ENCODE data around the gene DCLRE1B. TPM values are rescaled to one million over a fixed set of nuclear protein-coding genes. Genes with fewer than 3 reads are reported as not detected.

DCLRE1B gene
- total and polyA plus RNA-seq, 4 donors, result 0.82 to 6.6 (median 1.2) TPM

DNA sequence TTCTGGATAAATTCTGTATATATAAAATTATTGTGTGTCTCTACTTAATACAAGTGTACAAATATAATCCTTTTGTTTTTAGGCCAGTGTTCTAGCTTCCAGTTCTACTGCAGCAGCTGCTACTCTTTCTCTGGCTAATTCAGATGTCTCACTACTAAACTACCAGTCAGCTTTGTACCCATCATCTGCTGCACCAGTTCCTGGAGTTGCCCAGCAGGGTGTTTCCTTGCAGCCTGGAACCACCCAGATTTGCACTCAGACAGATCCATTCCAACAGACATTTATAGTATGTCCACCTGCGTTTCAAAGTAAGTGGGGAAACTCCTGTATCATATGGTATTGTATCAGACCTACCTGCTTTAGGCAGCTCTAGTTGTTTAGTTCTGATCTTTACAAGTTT lies 52.9 kb downstream of the DCLRE1B start (continued):
- TF ChIP-seq, protein P1, sequence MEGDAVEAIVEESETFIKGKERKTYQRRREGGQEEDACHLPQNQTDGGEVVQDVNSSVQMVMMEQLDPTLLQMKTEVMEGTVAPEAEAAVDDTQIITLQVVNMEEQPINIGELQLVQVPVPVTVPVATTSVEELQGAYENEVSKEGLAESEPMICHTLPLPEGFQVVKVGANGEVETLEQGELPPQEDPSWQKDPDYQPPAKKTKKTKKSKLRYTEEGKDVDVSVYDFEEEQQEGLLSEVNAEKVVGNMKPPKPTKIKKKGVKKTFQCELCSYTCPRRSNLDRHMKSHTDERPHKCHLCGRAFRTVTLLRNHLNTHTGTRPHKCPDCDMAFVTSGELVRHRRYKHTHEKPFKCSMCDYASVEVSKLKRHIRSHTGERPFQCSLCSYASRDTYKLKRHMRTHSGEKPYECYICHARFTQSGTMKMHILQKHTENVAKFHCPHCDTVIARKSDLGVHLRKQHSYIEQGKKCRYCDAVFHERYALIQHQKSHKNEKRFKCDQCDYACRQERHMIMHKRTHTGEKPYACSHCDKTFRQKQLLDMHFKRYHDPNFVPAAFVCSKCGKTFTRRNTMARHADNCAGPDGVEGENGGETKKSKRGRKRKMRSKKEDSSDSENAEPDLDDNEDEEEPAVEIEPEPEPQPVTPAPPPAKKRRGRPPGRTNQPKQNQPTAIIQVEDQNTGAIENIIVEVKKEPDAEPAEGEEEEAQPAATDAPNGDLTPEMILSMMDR (IDR thresholded peaks at IDR 0.05; ENCODE audit: low read depth, low read length, missing input control), result no peak

DNA sequence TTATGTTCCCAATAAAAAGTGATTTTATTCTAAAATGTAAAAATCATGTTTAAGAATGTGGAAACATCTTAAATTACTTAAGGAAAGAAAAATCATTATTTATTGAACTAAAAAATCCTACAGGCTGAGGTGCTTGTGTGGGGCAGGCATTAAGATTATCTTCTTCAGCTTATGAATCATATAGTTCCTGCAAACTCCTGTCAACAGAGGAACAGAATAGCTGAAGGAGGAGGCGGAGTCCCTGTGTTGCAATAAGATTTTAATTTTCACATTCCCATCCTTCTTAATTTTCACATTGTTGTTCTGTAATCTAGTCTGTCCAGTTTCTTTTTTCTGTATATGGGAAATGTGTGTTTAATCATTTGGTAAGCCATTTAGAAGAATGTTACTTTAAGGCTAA lies 53.6 kb downstream of the DCLRE1B start:
- WGBS, result 96% methylated on average over 1 of the region's 1 CpG
- Histone ChIP-seq H3K4me3 (ENCODE audit: low read depth in 1 of 3, low read length in 3 of 3) (no peak overlapping the region), H3K27ac (ENCODE audit: low read depth in 1 of 2, low read length in 2 of 2) (no peak overlapping the region), H3K9ac (ENCODE audit: low read depth in 1 of 2, low read length in 2 of 2) (no peak overlapping the region), H3K36me3 (ENCODE audit: control insufficient read depth in 4 of 4, insufficient read depth in 3 of 4, low read depth in 1 of 4, low read length in 3 of 4) (peaks cover 9 to 42% (median 34%) of the 10 kb centered on the region in 4 donors), H3K4me1 (ENCODE audit: control insufficient read depth in 4 of 4, insufficient read depth in 4 of 4, low read length in 3 of 4) (no peaks in the 10 kb centered on the region), H3K9me3 (ENCODE audit: control insufficient read depth in 4 of 4, low read length in 3 of 4) (no peaks in the 10 kb centered on the region), H3K27me3 (ENCODE audit: control insufficient read depth in 4 of 4, insufficient read depth in 4 of 4, low read length in 3 of 4) (no peaks in the 10 kb centered on the region)
- TF ChIP-seq, protein P2, sequence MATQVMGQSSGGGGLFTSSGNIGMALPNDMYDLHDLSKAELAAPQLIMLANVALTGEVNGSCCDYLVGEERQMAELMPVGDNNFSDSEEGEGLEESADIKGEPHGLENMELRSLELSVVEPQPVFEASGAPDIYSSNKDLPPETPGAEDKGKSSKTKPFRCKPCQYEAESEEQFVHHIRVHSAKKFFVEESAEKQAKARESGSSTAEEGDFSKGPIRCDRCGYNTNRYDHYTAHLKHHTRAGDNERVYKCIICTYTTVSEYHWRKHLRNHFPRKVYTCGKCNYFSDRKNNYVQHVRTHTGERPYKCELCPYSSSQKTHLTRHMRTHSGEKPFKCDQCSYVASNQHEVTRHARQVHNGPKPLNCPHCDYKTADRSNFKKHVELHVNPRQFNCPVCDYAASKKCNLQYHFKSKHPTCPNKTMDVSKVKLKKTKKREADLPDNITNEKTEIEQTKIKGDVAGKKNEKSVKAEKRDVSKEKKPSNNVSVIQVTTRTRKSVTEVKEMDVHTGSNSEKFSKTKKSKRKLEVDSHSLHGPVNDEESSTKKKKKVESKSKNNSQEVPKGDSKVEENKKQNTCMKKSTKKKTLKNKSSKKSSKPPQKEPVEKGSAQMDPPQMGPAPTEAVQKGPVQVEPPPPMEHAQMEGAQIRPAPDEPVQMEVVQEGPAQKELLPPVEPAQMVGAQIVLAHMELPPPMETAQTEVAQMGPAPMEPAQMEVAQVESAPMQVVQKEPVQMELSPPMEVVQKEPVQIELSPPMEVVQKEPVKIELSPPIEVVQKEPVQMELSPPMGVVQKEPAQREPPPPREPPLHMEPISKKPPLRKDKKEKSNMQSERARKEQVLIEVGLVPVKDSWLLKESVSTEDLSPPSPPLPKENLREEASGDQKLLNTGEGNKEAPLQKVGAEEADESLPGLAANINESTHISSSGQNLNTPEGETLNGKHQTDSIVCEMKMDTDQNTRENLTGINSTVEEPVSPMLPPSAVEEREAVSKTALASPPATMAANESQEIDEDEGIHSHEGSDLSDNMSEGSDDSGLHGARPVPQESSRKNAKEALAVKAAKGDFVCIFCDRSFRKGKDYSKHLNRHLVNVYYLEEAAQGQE (IDR thresholded peaks at IDR 0.05), result no peak
- TF ChIP-seq NR2F2 (IDR thresholded peaks at IDR 0.05) (no peak), JUND (IDR thresholded peaks at IDR 0.05) (no peak), TAF1 (conservative IDR thresholded peaks at IDR 0.05) (no peak), RXRA (IDR thresholded peaks at IDR 0.05) (no peak)
- TF ChIP-seq, protein P3, sequence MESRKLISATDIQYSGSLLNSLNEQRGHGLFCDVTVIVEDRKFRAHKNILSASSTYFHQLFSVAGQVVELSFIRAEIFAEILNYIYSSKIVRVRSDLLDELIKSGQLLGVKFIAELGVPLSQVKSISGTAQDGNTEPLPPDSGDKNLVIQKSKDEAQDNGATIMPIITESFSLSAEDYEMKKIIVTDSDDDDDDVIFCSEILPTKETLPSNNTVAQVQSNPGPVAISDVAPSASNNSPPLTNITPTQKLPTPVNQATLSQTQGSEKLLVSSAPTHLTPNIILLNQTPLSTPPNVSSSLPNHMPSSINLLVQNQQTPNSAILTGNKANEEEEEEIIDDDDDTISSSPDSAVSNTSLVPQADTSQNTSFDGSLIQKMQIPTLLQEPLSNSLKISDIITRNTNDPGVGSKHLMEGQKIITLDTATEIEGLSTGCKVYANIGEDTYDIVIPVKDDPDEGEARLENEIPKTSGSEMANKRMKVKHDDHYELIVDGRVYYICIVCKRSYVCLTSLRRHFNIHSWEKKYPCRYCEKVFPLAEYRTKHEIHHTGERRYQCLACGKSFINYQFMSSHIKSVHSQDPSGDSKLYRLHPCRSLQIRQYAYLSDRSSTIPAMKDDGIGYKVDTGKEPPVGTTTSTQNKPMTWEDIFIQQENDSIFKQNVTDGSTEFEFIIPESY (IDR thresholded peaks at IDR 0.05), result no peak
- TF ChIP-seq, protein P1 (IDR thresholded peaks at IDR 0.05; ENCODE audit: low read depth, low read length, missing input control), result no peak
- DNase-seq (ENCODE audit: low spot score), result no peak

DNA sequence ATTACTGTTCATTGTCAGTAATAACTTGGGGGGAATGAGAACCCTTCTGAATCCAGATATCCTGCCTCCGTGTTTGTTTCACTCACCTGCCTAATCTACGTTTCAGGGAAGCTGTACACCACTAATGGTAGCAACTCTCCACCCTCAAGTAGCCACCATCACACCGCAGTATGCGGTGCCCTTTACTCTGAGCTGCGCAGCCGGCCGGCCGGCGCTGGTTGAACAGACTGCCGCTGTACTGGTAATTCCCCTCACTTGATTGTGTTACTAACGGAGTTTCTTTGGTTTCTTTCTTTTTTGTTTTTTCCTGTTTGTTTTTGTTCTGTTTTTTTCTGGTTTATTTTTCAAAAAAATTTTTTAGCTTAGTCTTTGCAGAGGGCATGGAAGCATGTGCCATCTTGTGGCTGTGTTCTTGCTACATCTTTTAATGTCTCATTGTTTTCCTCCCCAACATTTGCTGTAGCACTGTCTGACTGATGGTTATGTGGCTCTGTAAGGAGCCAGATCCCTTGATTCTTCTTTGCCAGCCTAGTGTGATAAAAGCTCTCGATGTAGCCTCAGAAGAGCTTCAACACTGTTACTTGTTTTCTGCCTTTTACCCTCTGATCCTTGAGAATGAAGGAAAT lies 58.3 kb downstream of the DCLRE1B start:
- DNase-seq (ENCODE audit: low spot score), result no peak
- H3K27me3 ChIP-seq (ENCODE audit: control insufficient read depth in 4 of 4, insufficient read depth in 4 of 4, low read length in 3 of 4), result no peaks in the 10 kb centered on the region
- no peak overlapping the region for H3K4me3 ChIP-seq (ENCODE audit: low read depth in 1 of 3, low read length in 3 of 3)
- no peak overlapping the region for H3K9ac ChIP-seq (ENCODE audit: low read depth in 1 of 2, low read length in 2 of 2)
- 94% methylated on average over 12 of the region's 12 CpGs for WGBS
- TF ChIP-seq RAD21 (IDR thresholded peaks at IDR 0.05), result peak; percentile 51 to 65
- TF ChIP-seq, protein P1 (IDR thresholded peaks at IDR 0.05; ENCODE audit: low read depth, low read length, missing input control), result peak; percentile 8
- no peak for TF ChIP-seq NR2F2 (IDR thresholded peaks at IDR 0.05)
- TF ChIP-seq, protein P4, sequence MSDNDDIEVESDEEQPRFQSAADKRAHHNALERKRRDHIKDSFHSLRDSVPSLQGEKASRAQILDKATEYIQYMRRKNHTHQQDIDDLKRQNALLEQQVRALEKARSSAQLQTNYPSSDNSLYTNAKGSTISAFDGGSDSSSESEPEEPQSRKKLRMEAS (IDR thresholded peaks at IDR 0.05), result no peak
- no peak overlapping the region for H3K27ac ChIP-seq (ENCODE audit: low read depth in 1 of 2, low read length in 2 of 2)
- H3K9me3 ChIP-seq (ENCODE audit: control insufficient read depth in 4 of 4, low read length in 3 of 4), result no peaks in the 10 kb centered on the region
- H3K36me3 ChIP-seq (ENCODE audit: control insufficient read depth in 4 of 4, insufficient read depth in 3 of 4, low read depth in 1 of 4, low read length in 3 of 4), result peaks cover 7 to 46% (median 34%) of the 10 kb centered on the region in 4 donors
- H3K4me1 ChIP-seq (ENCODE audit: control insufficient read depth in 4 of 4, insufficient read depth in 4 of 4, low read length in 3 of 4), result no peaks in the 10 kb centered on the region

All from liver (tissue), 9 donors.